Measurements from ENCODE around the gene SPATA46. TPM values are rescaled to one million over a fixed set of nuclear protein-coding genes. Genes with fewer than 3 reads are reported as not detected.
A peak's percentile ranks its signal among the peaks of the same experiment; 100 is the strongest.

SPATA46 gene
- total and polyA plus RNA-seq, 2 of the 8 experiments (the other 6 are each of a cell fraction or from before 2014, with no cell fraction given), result not detected

GRCh38 chr1:162389971-162390370 lies 13.3 kb upstream of the SPATA46 start:
- no peaks in the 10 kb centered on the region for H4K20me1 ChIP-seq (replicated peaks in 1 of 2; ENCODE audit: control insufficient read depth in 1 of 2, insufficient read depth in 2 of 2, low read length in 2 of 2)
- H3K79me1 ChIP-seq (ENCODE audit: low read depth, low read length), result no peaks in the 10 kb centered on the region
- H2AK5ac ChIP-seq (ENCODE audit: low read depth, low read length), result no peak overlapping the region
- H2BK20ac ChIP-seq (ENCODE audit: low read length), result 0 out of 2 replicates have a peak overlapping the region, but pooled peaks have one; percentile 18
- H3K27ac ChIP-seq (ENCODE audit: low read depth, low read length), result no peak overlapping the region
- H3K18ac ChIP-seq (ENCODE audit: extremely low read depth, low read length), result no peak overlapping the region
- no peak for TF ChIP-seq CTCF (IDR thresholded peaks at IDR 0.05; ENCODE audit: control extremely low read depth in 1 of 3, insufficient read depth in 1 of 3, low read depth in 1 of 3, low read length in 3 of 3)
- TF ChIP-seq RXRA (IDR thresholded peaks at IDR 0.05; ENCODE audit: insufficient read depth, low read depth, low read length), result no peak
- no peak for TF ChIP-seq JUND (IDR thresholded peaks at IDR 0.05; ENCODE audit: low read length)
- TF ChIP-seq MAX (IDR thresholded peaks at IDR 0.05), result no peak
- no peak overlapping the region for H2BK12ac ChIP-seq (ENCODE audit: low read depth, low read length)
- H3K27me3 ChIP-seq (replicated peaks in 1 of 4; ENCODE audit: control insufficient read depth in 3 of 4, extremely low read depth in 1 of 4, insufficient read depth in 3 of 4, low read length in 3 of 4), result no peaks in the 10 kb centered on the region
- no peak overlapping the region for H4K5ac ChIP-seq (ENCODE audit: insufficient read length, low read depth, low read length)
- 83% methylated on average over 6 of the region's 9 CpGs; no CpG with 5 or more reads in 1 of the 2 experiments for WGBS, 2 experiments (ENCODE audit: extremely low coverage in 1 of 2, insufficient coverage in 1 of 2, insufficient read length in 1 of 2, insufficient replicate concordance in 2 of 2, low coverage in 1 of 2, low lambda C conversion rate in 2 of 2, missing lambda C conversion rate in 1 of 2)
- H3K4me1 ChIP-seq (replicated peaks in 1 of 4; ENCODE audit: control insufficient read depth in 3 of 4, insufficient read depth in 4 of 4, low read length in 3 of 4), result peaks cover 0 to 6% (median 1%) of the 10 kb centered on the region in 4 experiments; a peak in 4 of 7 replicates
- POLR2A ChIA-PET (ENCODE audit: partially characterized antibody), result interaction anchor here (1.2 kb wide), 2 partner anchors 9 to 32 kb away, joined by 3 read pairs; partner anchors contain the start of gene C1orf226
- no peak overlapping the region for H3K9ac ChIP-seq (replicated peaks in 1 of 4; ENCODE audit: extremely low read depth in 1 of 4, low read depth in 3 of 4, low read length in 3 of 4)
- H2AFZ ChIP-seq (ENCODE audit: low read length), result no peak overlapping the region
- CTCF ChIA-PET (ENCODE audit: partially characterized antibody), result interaction anchor here (1.0 to 6.4 kb wide), 18 partner anchors 8 to 484 kb away, joined by 3 to 46 read pairs (median 8); partner anchors contain the start of gene C1orf226
- H3K4ac ChIP-seq (replicated peaks; ENCODE audit: insufficient read length, low read depth, low read length), result no peak overlapping the region
- no peak overlapping the region for H3K56ac ChIP-seq (replicated peaks; ENCODE audit: insufficient read length, low read depth, low read length)
- no peaks in the 10 kb centered on the region for H3K36me3 ChIP-seq (ENCODE audit: control insufficient read depth in 2 of 4, insufficient read depth in 4 of 4, low read length in 3 of 4)
- H3K23ac ChIP-seq (ENCODE audit: insufficient read length), result no peak overlapping the region
- H3K79me2 ChIP-seq (ENCODE audit: control insufficient read depth in 1 of 2, insufficient read depth in 2 of 2, low read length in 2 of 2), result no peaks in the 10 kb centered on the region
- H2BK120ac ChIP-seq (replicated peaks; ENCODE audit: low read depth, low read length), result no peak overlapping the region
- no peaks in the 10 kb centered on the region for H3K9me3 ChIP-seq (ENCODE audit: insufficient read depth in 2 of 2, low read depth in 1 of 2, low read length in 1 of 2)
- no peak overlapping the region for H2BK5ac ChIP-seq (ENCODE audit: low read depth, low read length)
- no peak overlapping the region for H3K4me3 ChIP-seq (ENCODE audit: extremely low read depth in 1 of 4, insufficient read depth in 2 of 4, low read depth in 3 of 4, low read length in 4 of 4)
- no peaks in the 10 kb centered on the region for H3K23me2 ChIP-seq (ENCODE audit: low read depth, low read length)
- DNase-seq (ENCODE audit: low read depth in 1 of 2, low spot score in 2 of 2), result peak in 1 of 2 experiments; percentile 43
- 0 out of 2 replicates have a peak overlapping the region, but pooled peaks have one; percentile 18 for H2BK15ac ChIP-seq (ENCODE audit: low read length)
- H4K91ac ChIP-seq (replicated peaks; ENCODE audit: insufficient read length, low read length), result no peak overlapping the region
- no peak for FAIRE-seq
- H3K4me2 ChIP-seq (ENCODE audit: insufficient read depth in 1 of 2, low read depth in 2 of 2, low read length in 2 of 2), result no peak overlapping the region
- no peak overlapping the region for H4K8ac ChIP-seq (ENCODE audit: extremely low read depth, insufficient read depth, low read length)
- no peak overlapping the region for H3K14ac ChIP-seq (ENCODE audit: insufficient read length)
